ENCODE measurements around the gene NDST1.

DNA sequence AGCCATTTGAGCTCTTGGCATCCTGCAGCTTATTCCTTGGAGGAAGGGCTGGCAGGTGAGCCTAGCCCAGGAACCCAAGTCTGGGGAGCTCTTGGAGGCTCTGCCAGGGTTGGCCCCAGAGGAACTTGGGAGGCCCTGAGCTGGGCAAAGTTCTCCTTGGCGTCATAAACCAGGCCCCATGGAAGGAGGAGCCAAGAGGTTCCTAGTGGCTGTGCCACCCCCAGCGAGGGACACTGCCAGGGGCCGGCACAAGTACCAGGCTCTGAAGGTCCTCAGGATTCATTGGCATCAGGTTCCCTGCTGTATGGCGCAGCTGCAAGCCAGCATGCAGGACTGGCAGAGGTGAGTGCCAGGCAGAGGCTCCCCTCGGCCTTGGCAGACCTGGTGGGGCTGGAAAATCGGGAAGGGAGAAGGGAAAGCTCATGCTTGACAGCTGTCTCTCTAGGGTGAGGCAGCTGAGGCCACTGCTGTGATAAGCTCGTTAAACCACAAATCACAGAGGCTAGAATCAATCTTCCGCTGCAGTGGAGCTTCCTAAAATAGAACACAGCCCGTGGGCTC is 77.9 kb downstream of the NDST1 start:
- TF ChIP-seq CTCF (IDR thresholded peaks at IDR 0.05; ENCODE audit: low read depth, low read length, poor library complexity, severe bottlenecking) (no peak), EZH2phosphoT487 (IDR thresholded peaks at IDR 0.05; ENCODE audit: borderline replicate concordance, low read length) (no peak)
